IPS DF 4.7 (cell line): Measurements from ENCODE around the gene OSTF1.

Experiments
- DNase-seq: peaks from one replicate; pipeline ENCODE4 v3.0.0-alpha.2; 2013; ENCODE audit warnings: low spot score; ENCODE audit errors: extremely low read depth

OSTF1 gene

DNA sequence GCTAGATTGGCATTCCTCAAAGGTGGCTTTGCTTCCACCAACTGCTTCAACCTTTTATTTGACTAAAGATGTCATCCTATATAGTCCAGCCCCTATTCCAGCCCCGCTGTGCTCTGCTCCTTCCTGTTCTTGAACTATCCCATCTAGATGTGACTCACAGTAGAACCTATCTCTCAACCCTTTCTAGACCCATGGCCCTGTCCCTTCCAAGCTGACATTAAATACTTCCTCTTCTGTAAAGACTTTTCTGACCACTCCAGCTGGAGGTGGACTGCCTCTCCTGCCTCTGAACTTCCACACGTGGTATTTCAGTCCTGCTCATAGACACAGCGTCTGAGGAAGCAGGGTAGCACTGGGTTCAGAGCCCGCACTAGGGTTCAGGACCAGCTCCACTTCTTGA, 32.4 kb downstream of the OSTF1 start:
- DNase-seq, result no peak

- DNase-seq, result no peak
These were observed 33.7 kb downstream of the OSTF1 start for GRCh38 chr9:75121914-75122558.

- DNase-seq, result no peak
These were observed 35.4 kb downstream of the OSTF1 start for GRCh38 chr9:75123696-75124095.

- DNase-seq, result no peak
These were observed 40.2 kb downstream of the OSTF1 start for GRCh38 chr9:75128535-75128934.

DNA sequence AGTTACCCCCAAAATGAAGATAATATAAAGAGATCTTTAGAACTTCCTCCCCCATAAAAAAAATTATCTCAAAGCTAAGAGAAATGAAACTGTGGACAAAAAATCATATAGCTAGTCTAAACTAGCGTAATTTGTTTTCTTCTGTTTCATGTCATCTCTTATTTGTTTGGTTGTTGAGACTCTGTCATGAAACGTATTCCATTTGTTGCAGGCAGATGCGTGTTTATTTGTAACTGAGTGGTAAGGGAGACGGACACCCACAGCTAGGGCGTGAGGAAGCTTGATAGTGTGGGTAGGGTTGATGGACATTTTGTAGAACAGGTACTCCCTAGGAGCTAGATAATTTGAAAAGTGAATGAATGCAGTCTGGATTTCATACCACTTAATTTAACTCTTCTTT, 41.9 kb downstream of the OSTF1 start:
- DNase-seq, result no peak

DNA sequence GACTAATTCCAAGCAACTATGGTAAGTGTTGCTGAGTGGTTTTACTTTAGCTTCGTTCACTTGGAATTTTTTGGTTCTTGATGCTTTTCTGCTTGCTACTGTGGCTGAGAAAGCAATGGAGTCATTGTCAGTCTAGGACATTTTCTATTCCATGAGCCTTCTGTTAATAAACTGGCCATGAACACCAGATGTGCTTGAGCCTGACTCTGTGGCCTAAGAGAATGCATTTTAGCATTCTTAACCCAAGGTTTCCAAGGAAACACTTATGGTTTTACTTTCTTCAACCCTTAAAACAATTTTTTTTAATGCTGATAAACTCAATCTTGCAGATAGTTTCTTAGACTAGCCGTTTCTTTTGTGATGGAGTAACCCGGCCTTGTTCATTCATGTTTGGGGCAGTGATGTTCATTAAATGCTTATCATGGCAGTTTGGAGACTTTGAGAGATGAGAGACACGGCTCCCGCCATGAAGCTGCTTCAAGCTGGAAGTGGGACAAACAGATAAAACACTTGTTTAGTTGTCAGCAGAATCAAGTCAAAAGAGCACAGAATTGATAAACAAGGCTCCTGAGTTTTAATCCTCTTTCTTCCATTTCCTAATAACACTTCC, 42.4 kb downstream of the OSTF1 start:
- no peak for DNase-seq

- DNase-seq, result no peak
These were observed 43.4 kb downstream of the OSTF1 start for GRCh38 chr9:75131700-75132099.

- DNase-seq, result no peak
These were observed 43.9 kb downstream of the OSTF1 start for GRCh38 chr9:75132244-75132643.

DNA sequence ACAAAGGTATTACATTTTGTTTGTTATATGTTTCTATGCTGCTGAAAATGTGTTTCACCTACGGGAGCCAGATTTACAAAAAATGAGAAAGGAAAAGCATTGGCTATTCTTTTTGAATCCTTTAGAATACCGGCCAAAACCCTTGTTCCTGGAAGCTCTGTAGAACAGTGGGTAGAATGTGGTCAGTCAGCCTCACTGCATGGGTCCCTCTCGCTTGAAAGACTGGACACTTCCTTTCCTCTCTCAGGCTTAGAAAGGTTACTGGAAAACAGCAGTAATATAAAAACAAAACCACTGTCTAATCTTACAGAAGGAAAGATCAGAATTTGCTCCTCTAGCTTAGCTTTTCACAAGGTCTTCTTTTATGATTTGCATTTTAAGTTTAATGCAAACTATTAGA, 45.1 kb downstream of the OSTF1 start:
- no peak for DNase-seq

GRCh38 chr9:75134495-75134894, 46.2 kb downstream of the OSTF1 start:
- DNase-seq, result no peak

GRCh38 chr9:75138260-75139040, 50.1 kb downstream of the OSTF1 start:
- DNase-seq, result no peak

- no peak for DNase-seq
These were observed 50.9 kb downstream of the OSTF1 start for GRCh38 chr9:75139201-75139600.

- DNase-seq, result no peak
These were observed 51.9 kb downstream of the OSTF1 start for GRCh38 chr9:75140261-75140660.

GRCh38 chr9:75142202-75142601, 53.9 kb downstream of the OSTF1 start:
- no peak for DNase-seq

- DNase-seq, result no peak
These were observed 57.9 kb downstream of the OSTF1 start for GRCh38 chr9:75146229-75146628.

DNA sequence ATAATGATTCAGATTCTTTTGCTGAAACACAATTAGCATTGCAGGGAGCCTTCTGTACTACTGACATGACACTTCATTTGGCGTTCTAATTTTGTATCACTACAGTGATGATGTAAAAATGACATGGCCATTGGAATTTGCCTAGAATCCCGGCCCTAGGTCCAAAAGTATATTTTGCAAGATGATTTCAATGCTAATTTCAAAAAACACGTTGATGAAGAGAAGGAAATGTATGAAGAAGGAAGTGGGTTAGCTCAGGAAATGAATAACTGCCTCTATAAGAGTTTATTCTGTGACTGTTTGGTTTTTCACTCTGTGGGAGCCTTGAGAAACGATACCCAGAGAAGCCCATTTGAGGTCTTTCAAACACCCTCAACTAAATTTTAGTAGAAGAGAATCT, 59.3 kb downstream of the OSTF1 start:
- no peak for DNase-seq

- no peak for DNase-seq
These were observed 60.2 kb downstream of the OSTF1 start for GRCh38 chr9:75148561-75148960.

DNA sequence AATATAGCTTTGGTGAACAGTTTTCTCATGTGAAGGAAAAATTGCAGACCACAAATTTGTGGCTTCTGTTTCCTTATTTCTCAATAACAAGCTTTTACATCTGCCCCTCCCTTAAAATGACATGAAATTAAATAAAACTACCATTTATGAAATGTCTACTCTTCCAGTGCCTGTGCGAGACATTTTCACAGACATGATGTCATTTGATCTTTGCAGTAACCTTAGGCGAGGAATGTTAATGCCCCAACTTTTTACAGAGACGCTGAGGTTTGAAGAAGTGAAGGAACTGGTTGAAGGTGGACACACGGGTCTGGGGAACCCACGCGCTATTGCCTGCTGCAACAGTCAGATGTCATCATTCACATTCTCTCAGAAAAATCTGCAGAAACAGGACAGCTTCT, 61.5 kb downstream of the OSTF1 start:
- no peak for DNase-seq

DNA sequence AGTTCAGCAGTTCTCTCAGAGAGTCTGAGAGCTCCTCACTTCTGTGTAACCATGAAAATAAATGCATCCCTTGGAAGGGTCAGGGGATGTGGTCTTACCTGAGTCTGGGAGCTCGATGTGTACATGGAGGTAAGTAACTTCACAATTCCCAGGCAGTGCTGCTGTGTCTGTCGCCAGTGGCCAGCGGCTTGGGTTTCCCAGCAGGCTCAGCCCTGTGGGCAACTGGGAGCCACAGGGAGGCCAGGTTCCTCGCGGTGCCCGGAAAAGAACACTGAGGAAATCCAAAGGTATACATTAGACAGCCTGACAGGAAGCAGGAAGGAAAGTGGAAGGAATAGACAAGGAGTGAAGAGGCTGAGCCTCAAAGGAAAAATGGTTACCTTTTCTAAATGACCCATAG, 62.2 kb downstream of the OSTF1 start:
- DNase-seq, result no peak

- no peak for DNase-seq
These were observed 64.1 kb downstream of the OSTF1 start for GRCh38 chr9:75152416-75152815.

GRCh38 chr9:75156858-75157257, 68.5 kb downstream of the OSTF1 start:
- DNase-seq, result no peak

GRCh38 chr9:75161116-75161857, 73.0 kb downstream of the OSTF1 start:
- DNase-seq, result no peak
